Nephron (organoid): ENCODE measurements around the gene MGST2.
A peak's percentile ranks its signal among the peaks of the same experiment; 100 is the strongest.

Experiments
- H3K27ac Mint-ChIP-seq, 3 experiments: 2 replicates each; pipeline ENCODE4 v1.8.0; 2020; ENCODE audit warnings: mixed read lengths in 3 of 3, mild to moderate bottlenecking in 2 of 3, moderate library complexity in 1 of 3
- H3K27me3 Mint-ChIP-seq: 2 replicates; pipeline ENCODE4 v1.8.0; 2021; ENCODE audit warnings: low read depth, mild to moderate bottlenecking, moderate library complexity, mixed read lengths
- H3K36me3 Mint-ChIP-seq: 2 replicates; pipeline ENCODE4 v1.8.0; 2020; ENCODE audit warnings: low read depth, mixed read lengths
- H3K4me1 Mint-ChIP-seq: 2 replicates; pipeline ENCODE4 v1.8.0; 2020; ENCODE audit warnings: mixed read lengths
- H3K4me3 Mint-ChIP-seq, 3 experiments: 2 replicates each; pipeline ENCODE4 v1.8.0; 2020; ENCODE audit warnings: mild to moderate bottlenecking in 3 of 3, mixed read lengths in 3 of 3, moderate library complexity in 2 of 3
- H3K9me3 Mint-ChIP-seq: 2 replicates; pipeline ENCODE4 v1.8.0; 2020; ENCODE audit warnings: mixed read lengths
- CTCF ChIP-seq, 3 experiments: fragments of 200-600 bp; sonication (generic); IDR thresholded peaks; one replicate each; pipeline ENCODE4 v1.5.0; 2021; ENCODE audit warnings: antibody characterized with exemption in 3 of 3; ENCODE audit not compliant: unreplicated experiment in 3 of 3

The MGST2 gene

GRCh38 chr4:139740531-139741041 lies 75.0 kb downstream of the MGST2 start:
- Mint-ChIP-seq H3K36me3 (no peaks in the 10 kb centered on the region), H3K27ac (peak overlapping the region; percentile 73 to 94 (median 75)), H3K27me3 (no peaks in the 10 kb centered on the region), H3K4me3 (peak overlapping the region in 2 of 3 experiments; percentile 12 to 35), H3K9me3 (no peaks in the 10 kb centered on the region), H3K4me1 (peaks cover 73% of the 10 kb centered on the region)
- TF ChIP-seq CTCF (IDR thresholded peaks at IDR 0.05; ENCODE audit: unreplicated experiment in 3 of 3): no peak

GRCh38 chr4:139743027-139743426 lies 77.4 kb downstream of the MGST2 start:
- Mint-ChIP-seq H3K27me3 (no peaks in the 10 kb centered on the region), H3K4me1 (peaks cover 73% of the 10 kb centered on the region), H3K27ac (peak overlapping the region; percentile 83 to 96 (median 84)), H3K4me3 (no peak overlapping the region), H3K36me3 (no peaks in the 10 kb centered on the region), H3K9me3 (no peaks in the 10 kb centered on the region)
- no peak for TF ChIP-seq CTCF (IDR thresholded peaks at IDR 0.05; ENCODE audit: unreplicated experiment in 3 of 3)

GRCh38 chr4:139744232-139744631 lies 78.6 kb downstream of the MGST2 start:
- TF ChIP-seq CTCF (IDR thresholded peaks at IDR 0.05; ENCODE audit: unreplicated experiment in 3 of 3): no peak
- Mint-ChIP-seq H3K9me3 (no peaks in the 10 kb centered on the region), H3K27ac (peak overlapping the region; percentile 83 to 96 (median 84)), H3K36me3 (no peaks in the 10 kb centered on the region), H3K4me3 (no peak overlapping the region), H3K4me1 (peaks cover 77% of the 10 kb centered on the region), H3K27me3 (no peaks in the 10 kb centered on the region)

GRCh38 chr4:139745111-139745639 lies 79.6 kb downstream of the MGST2 start:
- peaks cover 80% of the 10 kb centered on the region for H3K4me1 Mint-ChIP-seq
- H3K4me3 Mint-ChIP-seq: peak overlapping the region in 2 of 3 experiments; percentile 7 to 40
- no peak for TF ChIP-seq CTCF (IDR thresholded peaks at IDR 0.05; ENCODE audit: unreplicated experiment in 3 of 3)
- H3K36me3 Mint-ChIP-seq: no peaks in the 10 kb centered on the region
- peak overlapping the region; percentile 83 to 96 (median 84) for H3K27ac Mint-ChIP-seq
- H3K27me3 Mint-ChIP-seq: no peaks in the 10 kb centered on the region
- no peaks in the 10 kb centered on the region for H3K9me3 Mint-ChIP-seq

GRCh38 chr4:139746431-139747171 lies 81.0 kb downstream of the MGST2 start:
- Mint-ChIP-seq H3K9me3 (no peaks in the 10 kb centered on the region), H3K4me3 (peak overlapping the region; percentile 23 to 46 (median 36)), H3K36me3 (no peaks in the 10 kb centered on the region), H3K27ac (peak overlapping the region; percentile 84 to 96 (median 95)), H3K27me3 (no peaks in the 10 kb centered on the region), H3K4me1 (peaks cover 80% of the 10 kb centered on the region)
- TF ChIP-seq CTCF (IDR thresholded peaks at IDR 0.05; ENCODE audit: unreplicated experiment in 3 of 3): no peak
